Right lobe of liver (tissue), 6 donors: ENCODE results near the gene RBM47. TPM values are rescaled to one million over a fixed set of nuclear protein-coding genes. Genes with fewer than 3 reads are reported as not detected.
A peak's percentile ranks its signal among the peaks of the same experiment; 100 is the strongest.

ENCODE experiments used
- ATAC-seq, 4 donors: fragments of 200-7000 bp; cut with Tn5 transposase; one replicate each; pipeline ENCODE4 v1.9.1; 2020; ENCODE audit warnings: mild to moderate bottlenecking in 4 of 4, moderate library complexity in 4 of 4
- DNase-seq, 3 donors: peaks; one replicate each; pipeline ENCODE4 v3.0.0-alpha.2; 2020
- H3K27ac ChIP-seq, 3 donors: fragments of 200-600 bp; one replicate each; pipeline ENCODE4 v1.8.0; 2022
- H3K27me3 ChIP-seq, 2 donors: fragments of 200-600 bp; one replicate each; pipeline ENCODE4 v1.8.0; 2022
- H3K36me3 ChIP-seq, 4 donors: fragments of 200-600 bp; sonication (generic) in 1 of 4; one replicate each; pipeline versions ENCODE4 v1.5.1 to v1.8.0; 2017 to 2022; ENCODE audit warnings: control low read depth in 1 of 4
- H3K4me1 ChIP-seq, 4 donors: fragments of 200-600 bp; sonication (generic) in 1 of 4; one replicate each; pipeline versions ENCODE4 v1.5.1 to v1.8.0; 2017 to 2022; ENCODE audit warnings: control low read depth in 1 of 4
- H3K4me3 ChIP-seq, 3 donors: fragments of 200-600 bp; one replicate each; pipeline ENCODE4 v1.8.0; 2022
- H3K9me3 ChIP-seq, 4 donors: fragments of 200-600 bp; sonication (generic) in 1 of 4; one replicate each; pipeline versions ENCODE4 v1.5.1 to v1.8.0; 2017 to 2022; ENCODE audit warnings: control low read depth in 1 of 4
- CTCF ChIP-seq, 4 donors: fragments of 200-600 bp in 3 of 4; fragments of 450-650 bp in 1 of 4; IDR thresholded peaks; one replicate each; pipeline versions ENCODE4 v1.5.1 to v1.8.0; 2016 to 2022; ENCODE audit warnings: antibody characterized with exemption in 4 of 4, mild to moderate bottlenecking in 2 of 4
- POLR2A ChIP-seq: fragments of 450-650 bp; IDR thresholded peaks from one replicate; pipeline ENCODE4 v1.6.1; 2017; ENCODE audit warnings: antibody characterized with exemption, mild to moderate bottlenecking
- WGBS: methylation state at CpG from one replicate; pipeline ENCODE4 v1.1.6; 2018; ENCODE audit warnings: low coverage, low lambda C conversion rate; ENCODE audit not compliant: insufficient coverage; ENCODE audit errors: missing lambda C conversion rate; 5-methylcytosine and 5-hydroxymethylcytosine counted together
- intact Hi-C, 2 donors: fragments of 100-400 bp; cut with DNase I; formaldehyde crosslinking; loops; one replicate each; pipeline versions ENCODE4 v1.11.2 to v1.14.1; 2022
- total RNA-seq, 6 experiments: library from RNA; depleted of rRNA in 2 of 6; stranded (reverse); fragments of >200 nt in 2 of 6; fragmentation: NEBNext Ultra II Directional in 3 of 6; extraction: Animal tissue kit (Norgen Biotek cat#: 25700) in 3 of 6; gene quantifications; one replicate each; pipeline versions ENCODE4 v1.1.0 to v1.2.4, GENCODE V29; 2016 to 2023
- donor health status: DM: no; HTN: yes; CAD: no.
- donor health status: DM: no; HTN: no; CAD: no.
- donor health status: DM: no; HTN: no; CAD: no.
- donor health status: DM: no; HTN: yes; CAD: no.
- donor health status: DM: no; HTN: yes; CAD: no.

RBM47 gene
- total RNA-seq, 6 experiments from 2014 or later: 29.5 to 85.0 (median 51.1) TPM

- peaks cover 12 to 74% (median 21%) of the 10 kb centered on the region in 4 donors for H3K36me3 ChIP-seq
- DNase-seq: no peak
- TF ChIP-seq CTCF (IDR thresholded peaks at IDR 0.05): no peak
- TF ChIP-seq POLR2A: no peak
These were observed 202.5 kb downstream of the RBM47 start for GRCh38 chr4:40427128-40427527.

GRCh38 chr4:40425799-40426574, 203.7 kb downstream of the RBM47 start:
- DNase-seq (no peak), ATAC-seq (peak; percentile 8 to 26 (median 14))
- no peaks in the 10 kb centered on the region for H3K9me3 ChIP-seq
- no peak overlapping the region for H3K4me3 ChIP-seq
- H3K4me1 ChIP-seq: peaks cover 0 to 10% (median 0%) of the 10 kb centered on the region in 4 donors
- peaks cover 12 to 64% (median 19%) of the 10 kb centered on the region in 4 donors for H3K36me3 ChIP-seq
- H3K27me3 ChIP-seq: no peaks in the 10 kb centered on the region
- intact Hi-C loops: no loop called here
- H3K27ac ChIP-seq: no peak overlapping the region
- no peak for TF ChIP-seq CTCF (IDR thresholded peaks at IDR 0.05)
- 92% methylated on average over 20 of the region's 24 CpGs for WGBS

More at GRCh38 chr4:40427128-40427527, 202.5 kb downstream of the RBM47 start:
- Histone ChIP-seq H3K27me3 (no peaks in the 10 kb centered on the region), H3K4me3 (no peak overlapping the region), H3K27ac (no peak overlapping the region), H3K9me3 (no peaks in the 10 kb centered on the region), H3K4me1 (peaks cover 0 to 8% (median 0%) of the 10 kb centered on the region in 4 donors)
- WGBS: 58% methylated on average over 3 of the region's 3 CpGs
- peak; percentile 17 to 40 (median 33) for ATAC-seq
- intact Hi-C loops: no loop called here

GRCh38 chr4:40423735-40424134, 205.9 kb downstream of the RBM47 start:
- H3K4me3 ChIP-seq: no peak overlapping the region
- no peaks in the 10 kb centered on the region for H3K27me3 ChIP-seq
- 86% methylated on average over 3 of the region's 3 CpGs for WGBS
- H3K27ac ChIP-seq: no peak overlapping the region
- no peaks in the 10 kb centered on the region for H3K9me3 ChIP-seq
- TF ChIP-seq CTCF (IDR thresholded peaks at IDR 0.05) (no peak), POLR2A (no peak)
- intact Hi-C loops: no loop called here
- ATAC-seq: no peak
- peaks cover 0 to 27% (median 7%) of the 10 kb centered on the region in 4 donors for H3K4me1 ChIP-seq
- H3K36me3 ChIP-seq: peaks cover 12 to 50% (median 14%) of the 10 kb centered on the region in 4 donors
- no peak for DNase-seq

GRCh38 chr4:40421839-40422708, 207.6 kb downstream of the RBM47 start:
- ATAC-seq: no peak
- H3K27ac ChIP-seq: peak overlapping the region in 1 of 3 donors; percentile 85
- DNase-seq: no peak
- TF ChIP-seq POLR2A (no peak), CTCF (IDR thresholded peaks at IDR 0.05) (no peak)
- peaks cover 0 to 40% (median 11%) of the 10 kb centered on the region in 4 donors for H3K4me1 ChIP-seq
- H3K9me3 ChIP-seq: no peaks in the 10 kb centered on the region
- WGBS: 98% methylated on average over 6 of the region's 7 CpGs
- no peaks in the 10 kb centered on the region for H3K27me3 ChIP-seq
- no peak overlapping the region for H3K4me3 ChIP-seq
- intact Hi-C loops: no loop called here
- H3K36me3 ChIP-seq: peaks cover 0 to 38% (median 7%) of the 10 kb centered on the region in 4 donors
